PC-9 (cell line): Measurements from ENCODE around the gene BCL2L11. TPM values are rescaled to one million over a fixed set of nuclear protein-coding genes. Genes with fewer than 3 reads are reported as not detected.

Experiments
- BruUV-seq: library from RNA; stranded (reverse); fragments of 400-500 nt; replicated peaks from 2 replicates; lab custom pipeline; 2021; lab: Mats Ljungman, UMichigan
- CTCF ChIA-PET: fragments of 300-600 bp; sonication (Branson Sonifier 250); formaldehyde crosslinking; loops from one replicate; lab custom pipeline; 2022; ENCODE audit warnings: antibody characterized with exemption; lab: Charles Lee
- POLR2A ChIA-PET: fragments of 300-600 bp; sonication (Branson Sonifier 250); formaldehyde crosslinking; loops from one replicate; lab custom pipeline; 2022; ENCODE audit warnings: antibody characterized with exemption; ENCODE audit not compliant: unreplicated experiment; lab: Charles Lee
- DNase-seq, 2 experiments: peaks; one replicate each; pipeline versions ENCODE4 v3.0.0 to v3.0.0-alpha.2; 2015 to 2022; ENCODE audit warnings: mixed read lengths in 1 of 2
- H2AFZ ChIP-seq: fragments of 200-600 bp; sonication (generic); 2 replicates; pipeline ENCODE4 v1.8.1; 2017; ENCODE audit warnings: antibody characterized with exemption
- H3F3A ChIP-seq: fragments of 200-600 bp; sonication (generic); 2 replicates; pipeline ENCODE4 v1.8.1; 2017; ENCODE audit warnings: antibody characterized with exemption, mild to moderate bottlenecking, low read depth; ENCODE audit not compliant: insufficient read depth
- H3K27ac ChIP-seq: fragments of 200-600 bp; sonication (generic); 2 replicates; pipeline ENCODE4 v1.6.1; 2016; ENCODE audit warnings: mixed run types
- H3K27me3 ChIP-seq: fragments of 200-600 bp; sonication (generic); 2 replicates; pipeline ENCODE4 v1.6.1; 2016; ENCODE audit warnings: low read depth, mixed run types; ENCODE audit not compliant: insufficient read depth
- H3K36me3 ChIP-seq: fragments of 200-600 bp; sonication (generic); 2 replicates; pipeline ENCODE4 v1.6.1; 2016; ENCODE audit warnings: low read depth, mixed run types
- H3K4me1 ChIP-seq: fragments of 200-600 bp; sonication (generic); replicated peaks from 2 replicates; pipeline ENCODE4 v1.6.1; 2016; ENCODE audit warnings: mixed run types; ENCODE audit not compliant: insufficient read depth
- H3K4me2 ChIP-seq: fragments of 200-600 bp; sonication (generic); 2 replicates; pipeline ENCODE4 v1.6.1; 2017; ENCODE audit warnings: mixed run types
- H3K4me3 ChIP-seq: fragments of 200-600 bp; sonication (generic); 2 replicates; pipeline ENCODE4 v1.6.1; 2016; ENCODE audit warnings: mixed run types
- H3K79me2 ChIP-seq: fragments of 200-600 bp; sonication (generic); 2 replicates; pipeline ENCODE4 v1.6.1; 2017; ENCODE audit warnings: low read depth, mixed run types
- H3K9me2 ChIP-seq: fragments of 200-600 bp; sonication (generic); 2 replicates; pipeline ENCODE4 v1.8.1; 2017; ENCODE audit warnings: mild to moderate bottlenecking; ENCODE audit not compliant: insufficient read depth
- H3K9me3 ChIP-seq: fragments of 200-600 bp; sonication (generic); 2 replicates; pipeline ENCODE4 v1.8.1; 2016; ENCODE audit warnings: low read depth; ENCODE audit not compliant: insufficient read depth
- H4K20me1 ChIP-seq: fragments of 200-600 bp; sonication (generic); 2 replicates; pipeline ENCODE4 v1.8.1; 2017; ENCODE audit not compliant: insufficient read depth
- CTCF ChIP-seq: fragments of 200-600 bp; sonication (generic); conservative IDR thresholded peaks from 2 replicates; pipeline ENCODE4 v1.6.1; 2017; ENCODE audit warnings: mixed run types, antibody characterized with exemption, mild to moderate bottlenecking, moderate library complexity
- EZH2 ChIP-seq: fragments of 200-600 bp; sonication (generic); IDR thresholded peaks from 2 replicates; pipeline ENCODE4 v1.8.0; 2017; ENCODE audit warnings: antibody characterized with exemption, low read depth
- intact Hi-C: fragments of 100-400 bp; cut with micrococcal nuclease; formaldehyde crosslinking; loops from one replicate; pipeline ENCODE4 v1.10.0; 2022; ENCODE audit not compliant: unreplicated experiment
- total RNA-seq: library from RNA; stranded (reverse); gene quantifications from 2 replicates; pipeline ENCODE4 v1.2.3, GENCODE V29; 2021

Gene BCL2L11
- total RNA-seq, 1 experiment from 2014 or later, result 17.0 TPM

DNA sequence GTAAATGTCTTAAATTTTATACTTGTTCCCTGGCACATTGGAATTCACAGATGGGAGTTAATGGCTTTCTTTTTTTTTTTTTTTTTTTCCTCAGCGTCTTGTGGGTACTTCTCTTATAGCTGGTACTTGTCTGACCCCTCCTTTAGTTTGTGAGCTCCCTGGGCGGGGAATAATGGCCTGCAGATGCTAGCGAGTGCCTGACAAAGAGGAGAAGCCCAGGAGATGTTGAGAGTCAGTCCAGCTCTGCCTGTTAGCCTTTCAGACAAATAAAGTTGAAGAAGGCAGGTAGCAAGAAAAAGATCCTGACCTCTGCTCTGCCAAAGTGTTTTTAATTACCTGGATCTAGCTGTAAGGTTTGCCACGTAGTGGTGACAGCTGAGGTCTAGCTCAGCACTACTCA, 6.6 kb downstream of the BCL2L11 start:
- Histone ChIP-seq H3K9me2 (no peaks in the 10 kb centered on the region), H3K9me3 (no peaks in the 10 kb centered on the region), H4K20me1 (peaks cover 25% of the 10 kb centered on the region), H3K79me2 (peaks cover 71% of the 10 kb centered on the region), H3F3A (peaks cover 8% of the 10 kb centered on the region; the same call in 1 of the 2 replicates), H3K4me1 (peaks cover 8% of the 10 kb centered on the region), H3K27ac (no peak overlapping the region), H2AFZ (no peak overlapping the region), H3K4me3 (no peak overlapping the region), H3K4me2 (no peak overlapping the region), H3K36me3 (peaks cover 49% of the 10 kb centered on the region), H3K27me3 (no peaks in the 10 kb centered on the region)
- ChIA-PET POLR2A (no interaction called here), CTCF (no interaction called here)
- BruUV-seq, result no TSS peak
- DNase-seq, result no peak
- TF ChIP-seq EZH2 (no peak), CTCF (no peak)
- intact Hi-C loops, result no loop called here

DNA sequence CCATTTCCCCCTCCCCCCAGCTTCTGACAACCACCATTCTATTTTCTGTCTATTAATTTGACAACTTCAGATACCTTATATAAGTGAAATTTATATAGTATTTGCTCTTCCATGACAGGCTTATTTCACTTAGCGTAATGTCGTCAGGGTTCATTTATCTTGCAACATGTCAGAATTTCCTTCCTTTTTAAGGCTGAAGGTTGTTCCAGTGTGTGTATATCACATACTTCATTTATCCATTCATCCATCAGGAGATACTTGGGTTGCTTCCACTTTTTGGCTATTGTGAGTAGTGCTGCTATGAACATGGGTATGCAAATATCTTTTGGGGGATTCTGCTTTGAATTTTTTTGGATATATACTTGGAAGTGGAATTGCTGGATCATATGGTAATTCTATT, 7.4 kb downstream of the BCL2L11 start:
- H3K79me2 ChIP-seq, result peaks cover 67% of the 10 kb centered on the region
- ChIA-PET CTCF (no interaction called here), POLR2A (no interaction called here)
- no peak for TF ChIP-seq EZH2
- no peak for TF ChIP-seq CTCF
- H3F3A ChIP-seq, result peaks cover 4% of the 10 kb centered on the region; the same call in 1 of the 2 replicates
- H3K4me2 ChIP-seq, result no peak overlapping the region
- no peaks in the 10 kb centered on the region for H3K27me3 ChIP-seq
- H3K9me2 ChIP-seq, result no peaks in the 10 kb centered on the region
- peaks cover 25% of the 10 kb centered on the region for H4K20me1 ChIP-seq
- no peak overlapping the region for H3K27ac ChIP-seq
- H3K9me3 ChIP-seq, result no peaks in the 10 kb centered on the region
- H3K36me3 ChIP-seq, result peaks cover 49% of the 10 kb centered on the region
- no peak overlapping the region for H3K4me3 ChIP-seq
- no TSS peak for BruUV-seq
- no peak for DNase-seq
- no peak overlapping the region for H2AFZ ChIP-seq
- peaks cover 8% of the 10 kb centered on the region for H3K4me1 ChIP-seq
- intact Hi-C loops, result no loop called here

DNA sequence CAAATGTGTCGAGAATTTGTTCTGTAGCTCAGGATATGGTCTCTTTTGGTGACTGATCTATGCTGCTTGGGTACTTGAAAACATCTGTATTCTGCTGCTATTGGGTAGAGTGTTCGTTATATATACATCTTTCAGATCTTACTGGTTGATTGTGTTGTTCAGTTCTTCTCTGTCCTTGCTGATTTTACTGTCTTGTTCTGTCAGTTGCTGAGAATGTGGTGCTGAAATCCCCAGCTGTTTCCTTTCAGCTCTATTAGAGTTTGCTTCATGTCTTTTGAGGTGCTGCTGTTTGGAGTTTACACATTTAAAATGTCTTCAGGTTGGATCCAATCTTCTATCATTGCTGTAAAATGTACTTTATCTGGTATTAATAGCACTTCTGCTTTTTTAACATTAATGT, 12.9 kb downstream of the BCL2L11 start:
- Histone ChIP-seq H3K27me3 (no peaks in the 10 kb centered on the region), H3F3A (no peaks in the 10 kb centered on the region), H3K4me3 (no peak overlapping the region), H3K79me2 (peaks cover 73% of the 10 kb centered on the region), H3K9me3 (no peaks in the 10 kb centered on the region), H3K4me2 (no peak overlapping the region), H4K20me1 (peaks cover 12% of the 10 kb centered on the region; the same call in 1 of the 2 replicates), H3K27ac (no peak overlapping the region), H3K4me1 (no peaks in the 10 kb centered on the region), H3K9me2 (no peaks in the 10 kb centered on the region), H2AFZ (no peak overlapping the region), H3K36me3 (peaks cover 14% of the 10 kb centered on the region; the same call in 1 of the 2 replicates)
- intact Hi-C loops, result no loop called here
- ChIA-PET POLR2A (no interaction called here), CTCF (no interaction called here)
- peak in 1 of 2 experiments; percentile 11 for DNase-seq
- BruUV-seq, result no TSS peak
- TF ChIP-seq EZH2 (no peak), CTCF (no peak)
